Endometrial microvascular endothelial cells (primary cell): ENCODE measurements around the gene STAT2. TPM values are rescaled to one million over a fixed set of nuclear protein-coding genes. Genes with fewer than 3 reads are reported as not detected.
"Not testable (repeated sequence)": the region's sequence is repeated elsewhere in the genome, so short reads cannot be mapped to it uniquely, and the experiment has no call there.

Experiments
- in situ Hi-C: cut with HindIII; loops from 2 replicates; pipeline ENCODE4 v1.10.0; 2017; ENCODE audit warnings: low sequenced_read_pairs, low pct_unique_long_range_greater_than_20kb; ENCODE audit errors: inconsistent ontology term
- total RNA-seq: library from RNA; depleted of rRNA; stranded (reverse); fragments of >200 nt; gene quantifications from one replicate; pipeline ENCODE4 v1.2.3, GENCODE V29; 2015; ENCODE audit errors: inconsistent ontology term

STAT2 gene
- total RNA-seq, 1 donor from 2014 or later = 66.7 TPM

- in situ Hi-C loops = no loop called here
Measured at GRCh38 chr12:56366948-56367347, 7.0 kb upstream of the STAT2 start.

- in situ Hi-C loops = no loop called here
Measured at GRCh38 chr12:56362130-56363059, 2.5 kb upstream of the STAT2 start, which contains the start of gene APOF. APOF (minus strand) TSS chr12:56362857; CDS start chr12:56362745, 112 bp downstream.

- in situ Hi-C loops = no loop called here
Measured at GRCh38 chr12:56361487-56362129, 1.7 kb upstream of the STAT2 start.

- in situ Hi-C loops = no loop called here
Measured at GRCh38 chr12:56358836-56359532, 923 bp downstream of the STAT2 start.

DNA sequence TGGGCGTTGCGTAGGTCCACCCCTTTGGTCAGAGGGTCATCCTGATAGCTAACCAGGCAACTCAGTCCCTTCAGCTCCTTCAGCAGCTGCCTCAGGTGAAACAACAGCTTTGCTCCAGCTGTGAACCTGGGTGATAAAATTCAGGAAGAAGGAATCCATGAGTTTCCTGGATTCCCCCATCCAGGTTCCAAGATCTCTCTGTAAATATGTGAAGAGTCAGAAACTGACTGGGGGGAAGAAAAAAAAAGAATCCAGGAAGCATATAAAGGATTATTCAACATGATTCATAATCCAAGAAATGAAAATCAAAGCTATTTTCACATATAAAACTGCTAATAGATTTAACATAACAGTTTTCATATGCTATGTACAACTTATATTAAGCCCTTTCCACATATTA is 8.6 kb downstream of the STAT2 start:
- in situ Hi-C loops = no loop called here

GRCh38 chr12:56350662-56351061 is 9.2 kb downstream of the STAT2 start:
- in situ Hi-C loops = no loop called here

- in situ Hi-C loops = no loop called here
Measured at GRCh38 chr12:56348776-56349175, 11.1 kb downstream of the STAT2 start.

GRCh38 chr12:56347255-56347654 is 12.7 kb downstream of the STAT2 start:
- in situ Hi-C loops = not testable (repeated sequence)

DNA sequence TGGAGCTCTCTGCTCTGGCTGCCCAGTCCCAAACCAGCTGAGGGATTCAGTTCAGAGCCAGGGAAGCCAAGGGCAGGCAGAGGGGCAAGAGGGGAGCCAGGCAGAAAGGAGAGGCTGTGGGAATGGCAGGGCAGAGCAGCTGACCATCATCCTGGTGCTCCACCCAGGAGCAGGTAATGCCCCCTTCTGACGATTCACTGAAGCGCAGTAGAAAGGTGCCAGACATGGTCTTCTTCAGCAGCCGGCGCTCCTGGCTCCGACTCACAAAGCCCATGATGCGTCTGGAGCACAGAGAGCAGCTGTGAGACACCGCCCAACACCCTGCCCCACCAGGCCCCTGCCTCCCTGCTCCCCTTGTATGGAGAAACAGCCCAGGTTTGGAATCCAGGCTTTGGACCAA is 13.2 kb downstream of the STAT2 start:
- in situ Hi-C loops = no loop called here

DNA sequence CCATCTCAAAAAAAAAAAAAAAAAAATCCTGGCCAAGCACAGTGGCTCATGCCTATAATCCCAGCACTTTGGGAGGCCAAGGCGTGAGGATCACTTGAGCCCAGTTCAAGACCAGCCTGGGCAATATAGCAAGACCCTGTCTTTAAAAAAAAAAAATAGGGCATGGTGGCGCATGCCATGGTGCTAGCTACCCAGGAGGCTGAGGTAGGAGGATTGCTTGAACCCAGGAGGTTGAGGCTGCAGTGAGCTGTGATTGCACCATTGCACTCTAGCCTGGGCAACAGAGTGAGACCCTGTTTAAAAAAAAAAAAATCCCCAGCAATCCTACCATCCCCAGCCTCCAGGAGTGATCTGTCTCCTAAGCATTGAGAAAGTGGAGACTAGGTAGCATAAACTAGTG is 17.6 kb downstream of the STAT2 start:
- in situ Hi-C loops = not testable (repeated sequence)

DNA sequence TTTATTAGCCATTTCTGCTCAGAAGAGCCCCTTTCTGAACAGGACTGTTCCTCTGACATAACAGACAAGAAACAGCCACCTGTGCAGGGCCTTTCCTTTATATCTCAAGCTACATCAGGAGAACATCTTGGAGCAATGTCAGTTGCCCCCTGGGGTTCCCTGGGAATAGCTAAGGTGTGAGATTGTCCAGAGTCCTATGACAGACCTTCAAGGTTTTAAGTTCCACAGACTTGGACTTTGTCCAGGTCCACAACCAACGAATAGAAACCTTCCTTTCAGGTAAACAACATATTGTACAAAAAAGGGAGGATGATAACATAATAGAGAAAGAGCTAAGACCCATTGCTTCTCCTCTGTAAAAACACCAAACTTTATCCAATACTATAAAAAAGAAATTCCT is 18.3 kb downstream of the STAT2 start:
- in situ Hi-C loops = no loop called here

DNA sequence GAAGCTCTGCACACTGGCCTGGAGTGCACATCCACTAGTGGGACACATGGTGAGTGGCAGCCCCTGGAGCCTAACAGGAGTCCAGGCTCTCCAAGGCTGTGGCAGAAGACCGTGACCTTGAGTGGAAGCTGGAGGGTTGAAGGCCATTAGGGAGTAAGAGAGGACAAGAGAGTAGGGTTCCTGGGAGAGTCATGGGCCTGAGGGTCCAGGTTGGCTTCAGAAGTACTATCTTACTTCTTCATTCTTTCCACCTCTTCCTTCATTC is 20.8 kb downstream of the STAT2 start:
- in situ Hi-C loops = no loop called here

- in situ Hi-C loops = no loop called here
Measured at GRCh38 chr12:56338308-56339157, 21.4 kb downstream of the STAT2 start, which contains the start of gene IL23A. IL23A (plus strand) TSS chr12:56338884; CDS start chr12:56339045, 161 bp downstream.

DNA sequence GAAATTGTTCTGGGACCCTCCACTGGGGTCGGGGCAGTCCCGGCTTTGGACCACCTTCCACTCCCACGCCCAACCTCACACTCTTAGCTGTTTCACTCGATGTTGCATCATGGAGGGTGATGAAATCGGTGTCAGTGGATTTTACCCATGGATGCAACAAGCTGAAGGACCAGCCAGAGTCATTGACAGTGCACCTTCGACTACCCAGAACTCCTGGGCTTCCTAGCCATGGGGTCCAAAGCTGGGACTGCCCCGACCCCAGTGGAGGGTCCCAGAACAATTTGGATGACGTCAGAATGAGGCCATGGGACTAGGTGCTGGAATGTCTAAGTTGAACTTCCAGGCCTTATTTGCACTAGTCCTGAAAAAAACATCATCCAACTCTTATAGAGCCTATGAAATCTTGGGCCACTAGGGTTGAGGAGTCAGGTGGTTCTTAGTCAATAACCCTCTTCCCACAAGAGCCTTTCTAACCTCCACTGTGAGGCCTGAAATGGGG is 22.1 kb downstream of the STAT2 start:
- in situ Hi-C loops = no loop called here

DNA sequence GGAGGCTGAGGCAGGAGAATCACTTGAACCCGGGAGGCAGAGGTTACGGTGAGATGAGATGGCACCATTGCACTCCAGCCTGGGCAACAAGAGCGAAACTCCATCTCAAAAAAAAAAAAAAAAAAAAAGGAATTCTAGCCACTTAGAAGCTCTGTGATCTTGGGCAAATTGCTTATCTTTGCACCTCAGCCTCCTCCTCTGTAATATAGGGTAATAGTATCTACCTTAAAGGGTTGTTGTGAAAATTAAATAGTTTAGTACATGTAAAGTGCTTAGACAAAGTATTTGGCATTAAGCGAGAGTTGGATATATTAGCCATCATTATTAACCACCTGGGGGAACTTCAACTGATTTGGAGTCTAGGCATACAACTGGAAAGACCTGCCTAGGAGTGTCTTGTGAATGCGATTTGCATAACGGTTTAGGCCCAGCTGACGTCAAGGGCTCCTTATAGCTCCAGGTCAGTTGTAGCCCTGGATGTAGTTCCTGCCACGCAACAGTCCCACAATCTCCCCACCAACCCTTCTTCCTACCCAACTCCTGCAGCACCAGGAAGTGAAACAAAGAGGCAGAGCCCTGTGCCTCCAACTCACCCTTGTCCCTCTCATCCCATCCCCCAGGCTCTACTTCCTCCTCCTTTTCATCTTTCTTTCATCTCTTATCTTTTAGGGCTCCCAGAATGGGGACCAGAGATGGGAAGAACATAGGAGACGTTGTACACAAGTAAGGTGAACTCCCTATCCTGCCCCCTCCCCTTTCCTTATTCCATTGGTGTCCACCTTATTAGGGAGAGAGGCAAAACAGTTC is 23.3 kb downstream of the STAT2 start:
- in situ Hi-C loops = no loop called here

DNA sequence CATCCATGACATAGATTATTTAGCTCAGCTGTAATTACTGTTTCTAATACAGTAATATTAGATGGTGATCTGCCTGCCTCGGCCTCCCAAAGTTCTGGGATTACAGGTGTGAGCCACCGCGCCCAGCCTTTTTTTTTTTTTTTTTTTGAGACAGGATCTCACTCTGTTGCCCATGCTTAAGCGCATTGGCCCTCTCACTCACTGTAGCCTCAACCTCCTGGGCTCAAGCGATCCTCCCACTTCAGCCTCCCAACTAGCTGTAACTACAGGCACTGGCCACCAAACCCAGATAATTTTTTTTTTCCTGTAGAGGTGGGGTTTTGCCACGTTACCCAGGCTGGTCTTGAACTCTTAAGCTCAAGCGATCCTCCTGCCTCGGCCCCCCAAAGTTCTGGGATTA is 24.4 kb downstream of the STAT2 start:
- in situ Hi-C loops = not testable (repeated sequence)

DNA sequence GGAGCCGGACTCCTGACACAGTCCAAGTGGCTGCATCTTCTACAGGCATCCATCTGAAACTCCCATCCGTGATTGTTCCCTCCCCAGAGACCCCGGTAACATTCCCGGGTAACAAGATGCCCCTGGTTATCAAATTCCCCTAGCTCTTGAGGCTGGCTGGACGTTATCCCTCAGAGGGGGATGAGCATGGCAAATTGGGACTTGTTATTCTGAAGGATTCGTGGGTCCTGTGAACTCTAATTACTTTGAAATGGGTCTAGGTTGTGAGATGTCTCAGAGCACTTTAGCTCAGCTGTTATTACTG is 25.5 kb downstream of the STAT2 start:
- in situ Hi-C loops = no loop called here
